GM12878 (cell line): ENCODE data around the gene HOXB3. TPM values are rescaled to one million over a fixed set of nuclear protein-coding genes. Genes with fewer than 3 reads are reported as not detected.

ENCODE experiments used
- ATAC-seq: fragments of 200-7000 bp; cut with Tn5 transposase; 3 replicates; pipeline ENCODE4 v1.9.1; 2020; ENCODE audit warnings: mild to moderate bottlenecking, moderate library complexity
- BruUV-seq: library from RNA; stranded (reverse); fragments of 400-500 nt; replicated peaks from 2 replicates; lab custom pipeline; 2021; lab: Mats Ljungman, UMichigan
- CTCF ChIA-PET: fragments of 300-600 bp; sonication (Branson Sonifier 250); formaldehyde crosslinking; extraction: SDS; loops from one replicate; lab custom pipeline; 2021; ENCODE audit warnings: inconsistent platforms; lab: Yijun Ruan, JAX
- POLR2A ChIA-PET: fragments of 350-600 bp; formaldehyde crosslinking; extraction: SDS; loops from one replicate; lab custom pipeline; 2021; ENCODE audit warnings: inconsistent platforms; lab: Charles Lee
- RAD21 ChIA-PET: fragments of 300-600 bp; sonication (Branson Sonifier 250); formaldehyde crosslinking; loops from one replicate; lab custom pipeline; 2023; ENCODE audit warnings: antibody characterized with exemption; ENCODE audit not compliant: unreplicated experiment; lab: Charles Lee
- SMC1A ChIA-PET: fragments of 300-600 bp; sonication (Branson Sonifier 250); formaldehyde crosslinking; loops from one replicate; lab custom pipeline; 2023; ENCODE audit not compliant: unreplicated experiment, uncharacterized antibody; lab: Charles Lee
- DNase-seq: peaks from one replicate; pipeline ENCODE4 v3.0.0-alpha.2; 2011; ENCODE audit warnings: low read depth, low spot score
- FAIRE-seq: peaks from 3 replicates; lab custom pipeline; 2011; peaks lifted over from hg19 to GRCh38; lab: Jason Lieb, UNC
- H2AFZ ChIP-seq: 2 replicates; pipeline ENCODE4 v1.6.0; 2011; ENCODE audit warnings: low read depth, low read length, control low read depth; ENCODE audit not compliant: control insufficient read depth
- H3K27ac ChIP-seq: 2 replicates; pipeline ENCODE4 v1.5.1; 2011; ENCODE audit warnings: control low read depth; ENCODE audit not compliant: control insufficient read depth, insufficient read depth
- H3K27me3 ChIP-seq, 2 experiments: replicated peaks in 1 of 2; 2 replicates each; pipeline versions ENCODE4 v1.6.0 to v1.6.1; 2011; ENCODE audit warnings: low read length in 1 of 2; ENCODE audit not compliant: control insufficient read depth in 2 of 2, insufficient read depth in 2 of 2
- H3K36me3 ChIP-seq, 2 experiments: 2 replicates each; pipeline ENCODE4 v1.5.1; 2011; ENCODE audit warnings: low read length in 1 of 2; ENCODE audit not compliant: control insufficient read depth in 2 of 2, insufficient read depth in 2 of 2
- H3K4me1 ChIP-seq: 2 replicates; pipeline ENCODE4 v1.6.1; 2011; ENCODE audit warnings: mild to moderate bottlenecking, low read length, moderate library complexity, mixed read lengths; ENCODE audit not compliant: control insufficient read depth, insufficient read depth
- H3K4me2 ChIP-seq: 2 replicates; pipeline ENCODE4 v1.6.0; 2011; ENCODE audit warnings: control low read depth; ENCODE audit not compliant: control insufficient read depth, insufficient read depth
- H3K4me3 ChIP-seq: fragments of 200-600 bp; sonication (generic); 2 replicates; pipeline ENCODE4 v1.5.1; 2016
- H3K79me2 ChIP-seq: 2 replicates; pipeline ENCODE4 v1.6.0; 2011; ENCODE audit warnings: low read length; ENCODE audit not compliant: control insufficient read depth, insufficient read depth
- H3K9ac ChIP-seq: 2 replicates; pipeline ENCODE4 v1.8.0; 2011; ENCODE audit warnings: low read length, control low read depth, mixed read lengths; ENCODE audit not compliant: control insufficient read depth, insufficient read depth
- H3K9me3 ChIP-seq: replicated peaks from 3 replicates; pipeline ENCODE4 v1.5.1; 2011; ENCODE audit warnings: mild to moderate bottlenecking, low read length; ENCODE audit not compliant: control insufficient read depth, insufficient read depth
- H4K20me1 ChIP-seq: 2 replicates; pipeline ENCODE4 v1.6.0; 2011; ENCODE audit not compliant: control insufficient read depth, insufficient read depth
- EGR1 ChIP-seq, 2 experiments: IDR thresholded peaks; 1 replicate in 1 of 2; 2 replicates in 1 of 2; pipeline ENCODE4 v1.6.1; 2011 to 2012; ENCODE audit warnings: low read depth in 2 of 2, low read length in 2 of 2, borderline replicate concordance in 1 of 2, mild to moderate bottlenecking in 1 of 2, moderate library complexity in 1 of 2
- MYB ChIP-seq: fragments of 150-350 bp; IDR thresholded peaks from 2 replicates; pipeline ENCODE4 v1.6.1; 2014; ENCODE audit warnings: mild to moderate bottlenecking, low read depth, low read length, borderline replicate concordance
- SUZ12 ChIP-seq: fragments of 200-600 bp; sonication (generic); IDR thresholded peaks from one replicate; pipeline ENCODE4 v1.6.1; 2018; ENCODE audit warnings: antibody characterized with exemption, mild to moderate bottlenecking; ENCODE audit not compliant: unreplicated experiment
- WGBS: methylation state at CpG from one replicate; pipeline ENCODE4 v1.1.6; 2016; ENCODE audit warnings: low lambda C conversion rate; ENCODE audit not compliant: insufficient replicate concordance, insufficient coverage; ENCODE audit errors: missing lambda C conversion rate; 5-methylcytosine and 5-hydroxymethylcytosine counted together
- in situ Hi-C: fragments of 300-500 bp; cut with MboI; formaldehyde crosslinking; loops from 9 replicates; pipeline ENCODE4 v1.14.3; 2018; ENCODE audit warnings: mixed read lengths
- intact Hi-C: fragments of 100-400 bp; cut with micrococcal nuclease; formaldehyde crosslinking; loops from one replicate; pipeline ENCODE4 v1.14.2; 2022; ENCODE audit not compliant: unreplicated experiment
- polyA plus RNA-seq, 11 experiments: library from polyadenylated mRNA; depleted of rRNA in 4 of 11; unstranded in 6 of 11; stranded (reverse) in 5 of 11; fragments of >200 nt; fragmentation: Nextera tagmentation in 4 of 11; fragmentation: Illumina TruSeq in 1 of 11; extraction: Ambion mirVana in 4 of 11; extraction: Trizol in 1 of 11; gene quantifications; 1 replicate in 1 of 11; 2 replicates in 10 of 11; pipeline versions ENCODE4 v1.2.1 to v1.2.3, GENCODE V29; 2011 to 2016; ENCODE audit warnings: inconsistent platforms in 2 of 11, missing spikeins in 2 of 11, low read depth in 1 of 11
- total RNA-seq, 4 experiments: library from RNA; depleted of rRNA in 3 of 4; stranded (reverse); fragments of >200 nt in 3 of 4; fragmentation: Illumina TruSeq in 1 of 4; extraction: Trizol in 1 of 4; gene quantifications; 2 replicates each; pipeline versions ENCODE4 v1.2.1 to v1.2.3, GENCODE V29; 2013 to 2021

The HOXB3 gene
- total and polyA plus RNA-seq, 10 of the 15 experiments (the other 5 are each of a cell fraction or from before 2014, with no cell fraction given) = 0.19 to 7.7 (median 2.9) TPM

GRCh38 chr17:48626245-48627117 is 36.4 kb upstream of the HOXB3 start, which contains the start of gene HOXB9:
TSS of gene HOXB9 (minus strand) at chr17:48626358. CDS start at chr17:48626269, 89 bp downstream.
- DNase-seq (no peak), FAIRE-seq (no peak), ATAC-seq (peak; percentile 31)
- ChIA-PET SMC1A (interaction anchor here (1.4 kb wide), 1 partner anchor 9 kb away, joined by 3 read pairs; no protein-coding TSS in a partner anchor), RAD21 (interaction anchor here (0.8 to 1.4 kb wide), 4 partner anchors 10 to 601 kb away, joined by 3 to 4 read pairs (median 3); no protein-coding TSS in a partner anchor), CTCF (interaction anchor here (1.1 to 2.4 kb wide), 3 partner anchors 8 to 364 kb away, joined by 3 to 16 read pairs (median 3); no protein-coding TSS in a partner anchor), POLR2A (no interaction called here)
- 17% methylated on average over 40 of the region's 50 CpGs for WGBS
- peaks cover under 1% of the 10 kb centered on the region; the same call in 1 of the 2 replicates for H3K4me1 ChIP-seq
- peak in 1 of 2 experiments; percentile 53; a peak in 1 of 3 replicates for TF ChIP-seq EGR1 (IDR thresholded peaks at IDR 0.05; ENCODE audit: borderline replicate concordance in 1 of 2, low read depth in 2 of 2, low read length in 2 of 2)
- peak; percentile 88 for TF ChIP-seq SUZ12
- no peak for TF ChIP-seq MYB
- peak within 1 kb of the TSS; percentile 65 for H3K4me3 ChIP-seq
- no peaks in the 10 kb centered on the region for H3K79me2 ChIP-seq
- no TSS peak for BruUV-seq
- no peak within 1 kb of the TSS for H3K9ac ChIP-seq
- no peaks in the 10 kb centered on the region for H3K9me3 ChIP-seq
- H3K27me3 ChIP-seq = peaks cover 34 to 35% of the 10 kb centered on the region in 2 experiments
- H4K20me1 ChIP-seq = no peaks in the 10 kb centered on the region
- intact Hi-C loops (no loop called here), in situ Hi-C loops (loop anchor here (10.0 kb wide), 1 partner anchor 782 kb away; the partner anchor contains the start of gene SCRN2)
- H2AFZ ChIP-seq = no peak within 1 kb of the TSS
- H3K27ac ChIP-seq = no peak within 1 kb of the TSS
- peak within 1 kb of the TSS; percentile 79 for H3K4me2 ChIP-seq
- no peaks in the 10 kb centered on the region; a peak in 1 of 4 replicates for H3K36me3 ChIP-seq
